ENCODE measurements around the gene SORCS2. TPM values are rescaled to one million over a fixed set of nuclear protein-coding genes. Genes with fewer than 3 reads are reported as not detected.

Gene SORCS2
- total RNA-seq, 2 donors from 2014 or later = 0.25 TPM; not detected in 1

- no peak overlapping the region for H3K27ac Mint-ChIP-seq
- ATAC-seq (no peak), DNase-seq (ENCODE audit: low spot score in 2 of 2) (no peak)
- peaks cover 5 to 17% of the 10 kb centered on the region in 2 donors for H3K9me3 Mint-ChIP-seq
- no peaks in the 10 kb centered on the region for H3K36me3 Mint-ChIP-seq
Observed at GRCh38 chr4:7417639-7418038, 225.3 kb downstream of the SORCS2 start.

GRCh38 chr4:7418131-7418943 is 226.0 kb downstream of the SORCS2 start:
- no peak for ATAC-seq
- Mint-ChIP-seq H3K27ac (no peak overlapping the region), H3K9me3 (peaks cover 5 to 17% of the 10 kb centered on the region in 2 donors), H3K36me3 (no peaks in the 10 kb centered on the region)
- peak in 1 of 2 donors; percentile 28 for DNase-seq (ENCODE audit: low spot score in 2 of 2)

GRCh38 chr4:7419961-7420660 is 227.8 kb downstream of the SORCS2 start:
- peak in 1 of 2 donors; percentile 47 for DNase-seq (ENCODE audit: low spot score in 2 of 2)
- Mint-ChIP-seq H3K9me3 (peaks cover 5 to 17% of the 10 kb centered on the region in 2 donors), H3K36me3 (no peaks in the 10 kb centered on the region), H3K27ac (no peak overlapping the region)
- ATAC-seq = no peak

GRCh38 chr4:7420661-7421040 is 228.3 kb downstream of the SORCS2 start:
- H3K9me3 Mint-ChIP-seq = peaks cover 5 to 15% of the 10 kb centered on the region in 2 donors
- no peak overlapping the region for H3K27ac Mint-ChIP-seq
- no peak for DNase-seq (ENCODE audit: low spot score in 2 of 2)
- H3K36me3 Mint-ChIP-seq = no peaks in the 10 kb centered on the region
- no peak for ATAC-seq

GRCh38 chr4:7421356-7422150 is 229.2 kb downstream of the SORCS2 start:
- peaks cover 2 to 11% of the 10 kb centered on the region in 2 donors for H3K9me3 Mint-ChIP-seq
- DNase-seq (ENCODE audit: low spot score in 2 of 2) (peak in 1 of 2 donors; percentile 44), ATAC-seq (no peak)
- no peak overlapping the region for H3K27ac Mint-ChIP-seq
- H3K36me3 Mint-ChIP-seq = no peaks in the 10 kb centered on the region

GRCh38 chr4:7422151-7422897 is 230.0 kb downstream of the SORCS2 start:
- Mint-ChIP-seq H3K27ac (no peak overlapping the region), H3K36me3 (no peaks in the 10 kb centered on the region), H3K9me3 (peaks cover 0 to 11% of the 10 kb centered on the region in 2 donors)
- DNase-seq (ENCODE audit: low spot score in 2 of 2) = peak in 1 of 2 donors; percentile 49
- ATAC-seq = no peak

GRCh38 chr4:7422898-7423180 is 230.5 kb downstream of the SORCS2 start:
- Mint-ChIP-seq H3K27ac (no peak overlapping the region), H3K36me3 (no peaks in the 10 kb centered on the region), H3K9me3 (peaks cover 0 to 11% of the 10 kb centered on the region in 2 donors)
- ATAC-seq = no peak
- no peak for DNase-seq (ENCODE audit: low spot score in 2 of 2)

- ATAC-seq (no peak), DNase-seq (ENCODE audit: low spot score in 2 of 2) (peak in 1 of 2 donors; percentile 30)
- Mint-ChIP-seq H3K36me3 (no peaks in the 10 kb centered on the region), H3K9me3 (peaks cover 0 to 6% of the 10 kb centered on the region in 2 donors), H3K27ac (no peak overlapping the region)
Observed at GRCh38 chr4:7423391-7423790, 231.1 kb downstream of the SORCS2 start.

GRCh38 chr4:7423801-7424552 is 231.6 kb downstream of the SORCS2 start:
- Mint-ChIP-seq H3K36me3 (no peaks in the 10 kb centered on the region), H3K9me3 (peaks cover 0 to 1% of the 10 kb centered on the region in 2 donors), H3K27ac (no peak overlapping the region)
- no peak for ATAC-seq
- DNase-seq (ENCODE audit: low spot score in 2 of 2) = peak in 1 of 2 donors; percentile 31

- peak in 1 of 2 donors; percentile 25 for DNase-seq (ENCODE audit: low spot score in 2 of 2)
- Mint-ChIP-seq H3K9me3 (no peaks in the 10 kb centered on the region), H3K27ac (no peak overlapping the region), H3K36me3 (no peaks in the 10 kb centered on the region)
- ATAC-seq = no peak
Observed at GRCh38 chr4:7424553-7425111, 232.3 kb downstream of the SORCS2 start.

GRCh38 chr4:7425124-7425523 is 232.8 kb downstream of the SORCS2 start:
- no peaks in the 10 kb centered on the region for H3K36me3 Mint-ChIP-seq
- no peak overlapping the region for H3K27ac Mint-ChIP-seq

GRCh38 chr4:7425591-7426468 is 233.5 kb downstream of the SORCS2 start:
- ATAC-seq (no peak), DNase-seq (ENCODE audit: low spot score in 2 of 2) (peak in 1 of 2 donors; percentile 20)
- Mint-ChIP-seq H3K36me3 (no peaks in the 10 kb centered on the region), H3K9me3 (no peaks in the 10 kb centered on the region), H3K27ac (no peak overlapping the region)

More at GRCh38 chr4:7425124-7425523, 232.8 kb downstream of the SORCS2 start:
- DNase-seq (ENCODE audit: low spot score in 2 of 2) = peak in 1 of 2 donors; percentile 45
- ATAC-seq = no peak
- H3K9me3 Mint-ChIP-seq = no peaks in the 10 kb centered on the region

- DNase-seq (ENCODE audit: low spot score in 2 of 2) = peak in 1 of 2 donors; percentile 18
- Mint-ChIP-seq H3K36me3 (no peaks in the 10 kb centered on the region), H3K27ac (no peak overlapping the region), H3K9me3 (no peaks in the 10 kb centered on the region)
- no peak for ATAC-seq
Observed at GRCh38 chr4:7426525-7427171, 234.3 kb downstream of the SORCS2 start.

- H3K27ac Mint-ChIP-seq = no peak overlapping the region
- DNase-seq (ENCODE audit: low spot score in 2 of 2) = peak in 1 of 2 donors; percentile 44
- no peaks in the 10 kb centered on the region for H3K9me3 Mint-ChIP-seq
- ATAC-seq = no peak
- no peaks in the 10 kb centered on the region for H3K36me3 Mint-ChIP-seq
Observed at GRCh38 chr4:7427361-7427760, 235.0 kb downstream of the SORCS2 start.

Data from activated naive CD4-positive, alpha-beta T cell treated with anti-CD3 and anti-CD28 coated beads, Interleukin-2, amount 50 U/mL, for 72 hours (primary cell).